ENCODE measurements around the gene CTU2.

DNA sequence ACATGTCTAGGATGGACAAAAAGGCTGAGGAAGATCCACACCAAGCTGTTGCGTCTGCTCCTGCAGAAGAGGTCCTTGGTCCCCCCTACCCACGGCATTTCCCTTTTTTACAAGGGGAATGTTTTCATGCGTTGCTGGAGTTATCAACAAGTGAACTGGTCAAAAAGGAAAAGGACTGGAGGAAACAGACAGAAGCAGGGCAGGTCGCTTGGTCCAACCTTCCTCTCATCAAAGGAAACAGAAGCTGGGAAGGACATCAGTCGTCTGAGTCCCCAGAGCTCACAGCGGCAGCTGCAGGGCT lies 52.6 kb downstream of the CTU2 start:
- no peak for TF ChIP-seq EGR2 (tag by site-specific recombination; IDR thresholded peaks at IDR 0.05; ENCODE audit: low read depth)
- no peak for TF ChIP-seq YY2 (tag by site-specific recombination; IDR thresholded peaks at IDR 0.05)
- no peak for TF ChIP-seq HOXD13 (CRISPR knock-in tag; IDR thresholded peaks at IDR 0.05; ENCODE audit: borderline replicate concordance)
- TF ChIP-seq, protein P1, sequence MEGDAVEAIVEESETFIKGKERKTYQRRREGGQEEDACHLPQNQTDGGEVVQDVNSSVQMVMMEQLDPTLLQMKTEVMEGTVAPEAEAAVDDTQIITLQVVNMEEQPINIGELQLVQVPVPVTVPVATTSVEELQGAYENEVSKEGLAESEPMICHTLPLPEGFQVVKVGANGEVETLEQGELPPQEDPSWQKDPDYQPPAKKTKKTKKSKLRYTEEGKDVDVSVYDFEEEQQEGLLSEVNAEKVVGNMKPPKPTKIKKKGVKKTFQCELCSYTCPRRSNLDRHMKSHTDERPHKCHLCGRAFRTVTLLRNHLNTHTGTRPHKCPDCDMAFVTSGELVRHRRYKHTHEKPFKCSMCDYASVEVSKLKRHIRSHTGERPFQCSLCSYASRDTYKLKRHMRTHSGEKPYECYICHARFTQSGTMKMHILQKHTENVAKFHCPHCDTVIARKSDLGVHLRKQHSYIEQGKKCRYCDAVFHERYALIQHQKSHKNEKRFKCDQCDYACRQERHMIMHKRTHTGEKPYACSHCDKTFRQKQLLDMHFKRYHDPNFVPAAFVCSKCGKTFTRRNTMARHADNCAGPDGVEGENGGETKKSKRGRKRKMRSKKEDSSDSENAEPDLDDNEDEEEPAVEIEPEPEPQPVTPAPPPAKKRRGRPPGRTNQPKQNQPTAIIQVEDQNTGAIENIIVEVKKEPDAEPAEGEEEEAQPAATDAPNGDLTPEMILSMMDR (tag by site-specific recombination; IDR thresholded peaks at IDR 0.05) = no peak
- TF ChIP-seq, protein P2, sequence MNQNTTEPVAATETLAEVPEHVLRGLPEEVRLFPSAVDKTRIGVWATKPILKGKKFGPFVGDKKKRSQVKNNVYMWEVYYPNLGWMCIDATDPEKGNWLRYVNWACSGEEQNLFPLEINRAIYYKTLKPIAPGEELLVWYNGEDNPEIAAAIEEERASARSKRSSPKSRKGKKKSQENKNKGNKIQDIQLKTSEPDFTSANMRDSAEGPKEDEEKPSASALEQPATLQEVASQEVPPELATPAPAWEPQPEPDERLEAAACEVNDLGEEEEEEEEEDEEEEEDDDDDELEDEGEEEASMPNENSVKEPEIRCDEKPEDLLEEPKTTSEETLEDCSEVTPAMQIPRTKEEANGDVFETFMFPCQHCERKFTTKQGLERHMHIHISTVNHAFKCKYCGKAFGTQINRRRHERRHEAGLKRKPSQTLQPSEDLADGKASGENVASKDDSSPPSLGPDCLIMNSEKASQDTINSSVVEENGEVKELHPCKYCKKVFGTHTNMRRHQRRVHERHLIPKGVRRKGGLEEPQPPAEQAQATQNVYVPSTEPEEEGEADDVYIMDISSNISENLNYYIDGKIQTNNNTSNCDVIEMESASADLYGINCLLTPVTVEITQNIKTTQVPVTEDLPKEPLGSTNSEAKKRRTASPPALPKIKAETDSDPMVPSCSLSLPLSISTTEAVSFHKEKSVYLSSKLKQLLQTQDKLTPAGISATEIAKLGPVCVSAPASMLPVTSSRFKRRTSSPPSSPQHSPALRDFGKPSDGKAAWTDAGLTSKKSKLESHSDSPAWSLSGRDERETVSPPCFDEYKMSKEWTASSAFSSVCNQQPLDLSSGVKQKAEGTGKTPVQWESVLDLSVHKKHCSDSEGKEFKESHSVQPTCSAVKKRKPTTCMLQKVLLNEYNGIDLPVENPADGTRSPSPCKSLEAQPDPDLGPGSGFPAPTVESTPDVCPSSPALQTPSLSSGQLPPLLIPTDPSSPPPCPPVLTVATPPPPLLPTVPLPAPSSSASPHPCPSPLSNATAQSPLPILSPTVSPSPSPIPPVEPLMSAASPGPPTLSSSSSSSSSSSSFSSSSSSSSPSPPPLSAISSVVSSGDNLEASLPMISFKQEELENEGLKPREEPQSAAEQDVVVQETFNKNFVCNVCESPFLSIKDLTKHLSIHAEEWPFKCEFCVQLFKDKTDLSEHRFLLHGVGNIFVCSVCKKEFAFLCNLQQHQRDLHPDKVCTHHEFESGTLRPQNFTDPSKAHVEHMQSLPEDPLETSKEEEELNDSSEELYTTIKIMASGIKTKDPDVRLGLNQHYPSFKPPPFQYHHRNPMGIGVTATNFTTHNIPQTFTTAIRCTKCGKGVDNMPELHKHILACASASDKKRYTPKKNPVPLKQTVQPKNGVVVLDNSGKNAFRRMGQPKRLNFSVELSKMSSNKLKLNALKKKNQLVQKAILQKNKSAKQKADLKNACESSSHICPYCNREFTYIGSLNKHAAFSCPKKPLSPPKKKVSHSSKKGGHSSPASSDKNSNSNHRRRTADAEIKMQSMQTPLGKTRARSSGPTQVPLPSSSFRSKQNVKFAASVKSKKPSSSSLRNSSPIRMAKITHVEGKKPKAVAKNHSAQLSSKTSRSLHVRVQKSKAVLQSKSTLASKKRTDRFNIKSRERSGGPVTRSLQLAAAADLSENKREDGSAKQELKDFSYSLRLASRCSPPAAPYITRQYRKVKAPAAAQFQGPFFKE (tag by site-specific recombination; IDR thresholded peaks at IDR 0.05; ENCODE audit: borderline replicate concordance) = no peak
- TF ChIP-seq KLF16 (tag by site-specific recombination; IDR thresholded peaks at IDR 0.05) = no peak
- no peak for TF ChIP-seq SALL2 (tag by site-specific recombination; IDR thresholded peaks at IDR 0.05; ENCODE audit: borderline replicate concordance)
- TF ChIP-seq YY1 (tag by site-specific recombination; IDR thresholded peaks at IDR 0.05) = no peak
- TF ChIP-seq ZFHX2 (tag by site-specific recombination; conservative IDR thresholded peaks at IDR 0.05) = no peak
- TF ChIP-seq, protein P3, sequence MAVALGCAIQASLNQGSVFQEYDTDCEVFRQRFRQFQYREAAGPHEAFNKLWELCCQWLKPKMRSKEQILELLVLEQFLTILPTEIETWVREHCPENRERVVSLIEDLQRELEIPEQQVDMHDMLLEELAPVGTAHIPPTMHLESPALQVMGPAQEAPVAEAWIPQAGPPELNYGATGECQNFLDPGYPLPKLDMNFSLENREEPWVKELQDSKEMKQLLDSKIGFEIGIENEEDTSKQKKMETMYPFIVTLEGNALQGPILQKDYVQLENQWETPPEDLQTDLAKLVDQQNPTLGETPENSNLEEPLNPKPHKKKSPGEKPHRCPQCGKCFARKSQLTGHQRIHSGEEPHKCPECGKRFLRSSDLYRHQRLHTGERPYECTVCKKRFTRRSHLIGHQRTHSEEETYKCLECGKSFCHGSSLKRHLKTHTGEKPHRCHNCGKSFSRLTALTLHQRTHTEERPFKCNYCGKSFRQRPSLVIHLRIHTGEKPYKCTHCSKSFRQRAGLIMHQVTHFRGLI (tag by site-specific recombination; IDR thresholded peaks at IDR 0.05) = no peak
- TF ChIP-seq, protein P4, sequence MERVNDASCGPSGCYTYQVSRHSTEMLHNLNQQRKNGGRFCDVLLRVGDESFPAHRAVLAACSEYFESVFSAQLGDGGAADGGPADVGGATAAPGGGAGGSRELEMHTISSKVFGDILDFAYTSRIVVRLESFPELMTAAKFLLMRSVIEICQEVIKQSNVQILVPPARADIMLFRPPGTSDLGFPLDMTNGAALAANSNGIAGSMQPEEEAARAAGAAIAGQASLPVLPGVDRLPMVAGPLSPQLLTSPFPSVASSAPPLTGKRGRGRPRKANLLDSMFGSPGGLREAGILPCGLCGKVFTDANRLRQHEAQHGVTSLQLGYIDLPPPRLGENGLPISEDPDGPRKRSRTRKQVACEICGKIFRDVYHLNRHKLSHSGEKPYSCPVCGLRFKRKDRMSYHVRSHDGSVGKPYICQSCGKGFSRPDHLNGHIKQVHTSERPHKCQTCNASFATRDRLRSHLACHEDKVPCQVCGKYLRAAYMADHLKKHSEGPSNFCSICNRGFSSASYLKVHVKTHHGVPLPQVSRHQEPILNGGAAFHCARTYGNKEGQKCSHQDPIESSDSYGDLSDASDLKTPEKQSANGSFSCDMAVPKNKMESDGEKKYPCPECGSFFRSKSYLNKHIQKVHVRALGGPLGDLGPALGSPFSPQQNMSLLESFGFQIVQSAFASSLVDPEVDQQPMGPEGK (tag by site-specific recombination; IDR thresholded peaks at IDR 0.05) = no peak
- no peak for TF ChIP-seq ZNF391 (tag by site-specific recombination; IDR thresholded peaks at IDR 0.05; ENCODE audit: borderline replicate concordance, low read depth)
- no peak for TF ChIP-seq ZNF223 (tag by site-specific recombination; IDR thresholded peaks at IDR 0.05)
- no peak for TF ChIP-seq ZNF416 (tag by site-specific recombination; IDR thresholded peaks at IDR 0.05)

All from HEK293 (cell line).